PC-3 (cell line): ENCODE results near the gene STUM. TPM values are rescaled to one million over a fixed set of nuclear protein-coding genes. Genes with fewer than 3 reads are reported as not detected.

Experiments
- ATAC-seq: fragments of 200-7000 bp; cut with Tn5 transposase; 2 replicates; pipeline ENCODE4 v1.9.1; 2020; ENCODE audit warnings: mild to moderate bottlenecking, moderate library complexity
- BruUV-seq: library from RNA; stranded (reverse); fragments of 400-500 nt; replicated peaks from 2 replicates; lab custom pipeline; 2021; lab: Mats Ljungman, UMichigan
- CTCF ChIA-PET: fragments of 300-600 bp; sonication (Branson Sonifier 250); formaldehyde crosslinking; loops from one replicate; lab custom pipeline; 2022; ENCODE audit warnings: antibody characterized with exemption; lab: Charles Lee
- POLR2A ChIA-PET: fragments of 300-600 bp; sonication (Branson Sonifier 250); formaldehyde crosslinking; loops from one replicate; lab custom pipeline; 2022; ENCODE audit warnings: antibody characterized with exemption; ENCODE audit not compliant: unreplicated experiment; lab: Charles Lee
- DNase-seq: peaks from one replicate; pipeline ENCODE4 v3.0.0-alpha.2; 2015
- H2AFZ ChIP-seq: fragments of 300-600 bp; sonication (generic); 2 replicates; pipeline ENCODE4 v1.6.0; 2016; ENCODE audit warnings: antibody characterized with exemption, low read length
- H3F3A ChIP-seq: fragments of 300-600 bp; sonication (generic); one replicate; pipeline ENCODE4 v1.6.0; 2017; ENCODE audit warnings: antibody characterized with exemption, low read length, control low read depth, mild to moderate bottlenecking; ENCODE audit not compliant: unreplicated experiment
- H3K27ac ChIP-seq: fragments of 300-600 bp; sonication (generic); 2 replicates; pipeline ENCODE4 v1.5.1; 2016; ENCODE audit warnings: mild to moderate bottlenecking, low read length
- H3K27me3 ChIP-seq: fragments of 300-600 bp; sonication (generic); 2 replicates; pipeline ENCODE4 v1.6.1; 2016; ENCODE audit warnings: low read length, mixed read lengths
- H3K36me3 ChIP-seq: fragments of 300-600 bp; sonication (generic); 2 replicates; pipeline ENCODE4 v1.6.1; 2016; ENCODE audit warnings: low read depth, mixed run types, low read length, mixed read lengths
- H3K4me1 ChIP-seq: fragments of 300-600 bp; sonication (generic); 2 replicates; pipeline ENCODE4 v1.5.1; 2016; ENCODE audit warnings: low read length; ENCODE audit not compliant: insufficient read depth
- H3K4me2 ChIP-seq: fragments of 300-600 bp; sonication (generic); 2 replicates; pipeline ENCODE4 v1.6.0; 2016; ENCODE audit warnings: low read length
- H3K4me3 ChIP-seq: fragments of 300-600 bp; sonication (generic); 2 replicates; pipeline ENCODE4 v1.5.1; 2016; ENCODE audit warnings: mild to moderate bottlenecking, low read length, mixed read lengths
- H3K79me2 ChIP-seq: fragments of 300-600 bp; sonication (generic); 2 replicates; pipeline ENCODE4 v1.6.1; 2017; ENCODE audit warnings: low read length, mixed read lengths
- H3K9ac ChIP-seq: fragments of 300-600 bp; sonication (generic); 2 replicates; pipeline ENCODE4 v1.6.0; 2016; ENCODE audit warnings: mild to moderate bottlenecking, low read length
- H3K9me2 ChIP-seq: fragments of 300-600 bp; sonication (generic); replicated peaks from 2 replicates; pipeline ENCODE4 v1.6.1; 2016; ENCODE audit warnings: mixed run types, low read length, mixed read lengths
- H3K9me3 ChIP-seq: fragments of 300-600 bp; sonication (generic); 2 replicates; pipeline ENCODE4 v1.6.1; 2016; ENCODE audit warnings: low read length, mixed read lengths
- H4K20me1 ChIP-seq: fragments of 300-600 bp; sonication (generic); 2 replicates; pipeline ENCODE4 v1.6.1; 2016; ENCODE audit warnings: low read length, mixed read lengths
- CTCF ChIP-seq: fragments of 300-600 bp; sonication (generic); conservative IDR thresholded peaks from 2 replicates; pipeline ENCODE4 v1.5.1; 2017; ENCODE audit warnings: antibody characterized with exemption, low read depth, mild to moderate bottlenecking, low read length
- EZH2 ChIP-seq: fragments of 300-600 bp; sonication (generic); IDR thresholded peaks from one replicate; pipeline ENCODE4 v1.6.1; 2017; ENCODE audit warnings: antibody characterized with exemption, mild to moderate bottlenecking, low read length; ENCODE audit not compliant: unreplicated experiment
- EZH2phosphoT487 ChIP-seq: fragments of 300-600 bp; sonication (generic); IDR thresholded peaks from 2 replicates; pipeline ENCODE4 v1.6.1; 2018; ENCODE audit warnings: mild to moderate bottlenecking, antibody characterized with exemption, low read length, borderline replicate concordance
- intact Hi-C: fragments of 100-400 bp; cut with micrococcal nuclease; formaldehyde crosslinking; loops from 2 replicates; pipeline ENCODE4 v1.9.0; 2023
- total RNA-seq: library from RNA; depleted of rRNA; stranded (reverse); fragments of >200 nt; gene quantifications from 2 replicates; pipeline ENCODE4 v1.2.3, GENCODE V29; 2014

STUM gene
- total RNA-seq, 1 experiment from 2014 or later: 0.58 TPM

- ChIA-PET POLR2A (no interaction called here), CTCF (no interaction called here)
- no peak overlapping the region for H2AFZ ChIP-seq
- no peaks in the 10 kb centered on the region for H3K4me1 ChIP-seq
- no peaks in the 10 kb centered on the region for H3K36me3 ChIP-seq
- no peak overlapping the region for H3K9ac ChIP-seq
- no peak for ATAC-seq
- no TSS peak for BruUV-seq
- H3K9me3 ChIP-seq: no peaks in the 10 kb centered on the region
- H3K4me3 ChIP-seq: no peak overlapping the region
- H3K9me2 ChIP-seq: no peaks in the 10 kb centered on the region
- H4K20me1 ChIP-seq: no peaks in the 10 kb centered on the region
- TF ChIP-seq EZH2 (no peak), CTCF (no peak), EZH2phosphoT487 (no peak)
- H3K79me2 ChIP-seq: no peaks in the 10 kb centered on the region
- DNase-seq: no peak
- H3K27ac ChIP-seq: no peak overlapping the region
- no peaks in the 10 kb centered on the region for H3F3A ChIP-seq
- intact Hi-C loops: loop anchor here (5.0 kb wide), 1 partner anchor 144 kb away; no protein-coding TSS in a partner anchor
- H3K27me3 ChIP-seq: peaks cover 43% of the 10 kb centered on the region
- no peak overlapping the region for H3K4me2 ChIP-seq
Measured at GRCh38 chr1:226566234-226566633, 17.7 kb downstream of the STUM start.

- intact Hi-C loops: loop anchor here (5.0 kb wide), 1 partner anchor 144 kb away; no protein-coding TSS in a partner anchor
Measured at GRCh38 chr1:226566760-226567159, 18.2 kb downstream of the STUM start.

More at GRCh38 chr1:226566760-226567159, 18.2 kb downstream of the STUM start:
- Histone ChIP-seq H3K4me2 (no peak overlapping the region), H3K4me1 (no peaks in the 10 kb centered on the region), H3K9ac (no peak overlapping the region), H3K4me3 (no peak overlapping the region), H4K20me1 (no peaks in the 10 kb centered on the region), H2AFZ (no peak overlapping the region), H3K9me2 (no peaks in the 10 kb centered on the region), H3K27me3 (peaks cover 38% of the 10 kb centered on the region), H3K79me2 (no peaks in the 10 kb centered on the region), H3K27ac (no peak overlapping the region), H3K9me3 (no peaks in the 10 kb centered on the region), H3K36me3 (no peaks in the 10 kb centered on the region), H3F3A (no peaks in the 10 kb centered on the region)
- ChIA-PET CTCF (no interaction called here), POLR2A (no interaction called here)
- TF ChIP-seq EZH2phosphoT487 (no peak), CTCF (no peak), EZH2 (no peak)
- ATAC-seq: no peak
- DNase-seq: no peak
- BruUV-seq: no TSS peak
